Ovary (tissue), 9 donors: ENCODE measurements around the gene IRF4. TPM values are rescaled to one million over a fixed set of nuclear protein-coding genes. Genes with fewer than 3 reads are reported as not detected.

Experiments
- DNase-seq, 5 donors: peaks; one replicate each; pipeline ENCODE4 v3.0.0-alpha.2; 2019 to 2020
- H3K27ac ChIP-seq, 2 donors: fragments of 200-600 bp; one replicate each; pipeline versions ENCODE4 v1.5.1 to v1.8.0; 2019 to 2022
- H3K27me3 ChIP-seq: fragments of 200-600 bp; one replicate; pipeline ENCODE4 v1.8.0; 2022
- H3K36me3 ChIP-seq: fragments of 200-600 bp; sonication (generic); one replicate; pipeline ENCODE4 v1.5.1; 2019
- H3K4me1 ChIP-seq: one replicate; pipeline ENCODE4 v1.8.1; 2013; ENCODE audit warnings: mild to moderate bottlenecking, moderate library complexity; ENCODE audit not compliant: insufficient read depth
- H3K4me3 ChIP-seq: fragments of 200-600 bp; sonication (generic); one replicate; pipeline ENCODE4 v1.5.1; 2017
- H3K9me3 ChIP-seq, 2 donors: fragments of 200-600 bp in 1 of 2; sonication (generic) in 1 of 2; one replicate each; pipeline versions ENCODE4 v1.5.1 to v1.8.1; 2013 to 2019; ENCODE audit warnings: mild to moderate bottlenecking in 1 of 2, moderate library complexity in 1 of 2
- EP300 ChIP-seq: sonication (generic); formaldehyde crosslinking; IDR thresholded peaks from one replicate; pipeline ENCODE4 v1.6.1; 2017; ENCODE audit warnings: antibody characterized with exemption
- POLR2A ChIP-seq: fragments of 450-650 bp; IDR thresholded peaks from one replicate; pipeline ENCODE4 v1.6.1; 2017; ENCODE audit warnings: antibody characterized with exemption, mild to moderate bottlenecking, moderate library complexity
- WGBS, 3 donors: extraction: QIAGEN DNeasy Blood & Tissue Kit in 1 of 3; methylation state at CpG; one replicate each; pipeline versions ENCODE4 v1.1.5 to v1.1.7; 2013 to 2017; 5-methylcytosine and 5-hydroxymethylcytosine counted together
- intact Hi-C, 4 donors: fragments of 100-400 bp; cut with DNase I; formaldehyde crosslinking; loops; one replicate each; pipeline versions ENCODE4 v1.11.0 to v1.15.1; 2022 to 2023
- polyA plus RNA-seq, 2 donors: library from polyadenylated mRNA; stranded (reverse); fragments of 200-250 nt in 1 of 2; fragments of 350-450 nt in 1 of 2; fragmentation: Illumina TruSeq in 1 of 2; extraction: RNeasy Lipid Tissue Mini Kit (QIAGEN cat#74804) in 1 of 2; gene quantifications; one replicate each; pipeline ENCODE4 v1.2.3, GENCODE V29; 2013 to 2014
- total RNA-seq, 7 donors: library from RNA; depleted of rRNA in 2 of 7; stranded (reverse); fragments of >200 nt in 2 of 7; fragmentation: NEBNext Ultra II Directional in 3 of 7; extraction: Animal tissue kit (Norgen Biotek cat#: 25700) in 3 of 7; gene quantifications; one replicate each; pipeline versions ENCODE4 v1.1.0 to v1.2.4, GENCODE V29; 2016 to 2023
- TF ChIP-seq, protein P1 (sequence below), 3 donors: fragments of 450-650 bp in 2 of 3; fragments of 200-600 bp in 1 of 3; IDR thresholded peaks; one replicate each; pipeline versions ENCODE4 v1.5.1 to v1.8.0; 2016 to 2022; ENCODE audit warnings: antibody characterized with exemption in 3 of 3, mild to moderate bottlenecking in 1 of 3
- donor health status: DM: no; HTN: no; CAD: no; lungs with moderate emphysema.
- donor health status: DM: no; HTN: no; CAD: no.
- donor health status: Bipolar disorder and iron deficiency.
- donor health status: DM: yes; HTN: yes; CAD: no.
- donor health status: DM: no; HTN: no; CAD: no.
- donor health status: DM: yes; HTN: yes; CAD: no.

The IRF4 gene
- total and polyA plus RNA-seq, 9 donors = 0.12 to 20.7 (median 1.0) TPM

DNA sequence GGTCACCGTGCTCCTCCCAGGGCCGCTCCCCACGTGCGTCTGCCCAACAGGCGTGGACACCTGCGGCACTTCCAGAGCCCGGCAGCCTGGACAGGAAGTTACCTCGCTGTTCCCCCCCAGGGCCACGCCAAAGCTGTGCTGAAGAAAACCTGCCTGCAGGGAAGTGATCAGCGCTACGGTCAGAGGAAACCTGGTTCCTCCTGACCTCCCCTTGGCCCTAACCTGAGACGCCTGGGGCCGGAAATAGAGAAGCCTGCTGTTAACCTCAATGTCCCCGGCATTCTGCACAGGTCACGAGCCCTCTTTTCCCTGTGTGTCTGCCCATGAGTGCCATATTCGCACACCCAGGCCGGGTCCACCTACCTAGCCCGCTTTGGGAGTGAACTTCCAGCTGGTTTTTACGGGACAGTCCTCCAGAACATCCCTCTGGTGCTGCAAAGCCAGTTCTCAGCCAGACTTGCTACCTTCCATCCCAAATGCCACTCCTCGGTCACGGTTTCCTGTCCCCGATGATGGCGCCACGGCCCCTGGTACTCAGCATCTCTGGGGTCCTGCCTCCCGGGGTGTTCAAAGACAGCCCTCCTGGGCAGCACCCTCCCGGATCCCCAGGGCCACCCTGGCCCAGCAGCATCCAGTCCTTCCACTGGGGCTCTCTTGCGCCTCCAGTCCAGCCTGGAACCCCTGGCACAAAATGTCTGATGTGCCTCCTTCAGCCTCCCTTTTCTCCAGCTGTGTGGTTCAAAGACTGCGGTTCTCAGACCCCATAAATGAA is 12.0 kb upstream of the IRF4 start:
- TF ChIP-seq, protein P1, sequence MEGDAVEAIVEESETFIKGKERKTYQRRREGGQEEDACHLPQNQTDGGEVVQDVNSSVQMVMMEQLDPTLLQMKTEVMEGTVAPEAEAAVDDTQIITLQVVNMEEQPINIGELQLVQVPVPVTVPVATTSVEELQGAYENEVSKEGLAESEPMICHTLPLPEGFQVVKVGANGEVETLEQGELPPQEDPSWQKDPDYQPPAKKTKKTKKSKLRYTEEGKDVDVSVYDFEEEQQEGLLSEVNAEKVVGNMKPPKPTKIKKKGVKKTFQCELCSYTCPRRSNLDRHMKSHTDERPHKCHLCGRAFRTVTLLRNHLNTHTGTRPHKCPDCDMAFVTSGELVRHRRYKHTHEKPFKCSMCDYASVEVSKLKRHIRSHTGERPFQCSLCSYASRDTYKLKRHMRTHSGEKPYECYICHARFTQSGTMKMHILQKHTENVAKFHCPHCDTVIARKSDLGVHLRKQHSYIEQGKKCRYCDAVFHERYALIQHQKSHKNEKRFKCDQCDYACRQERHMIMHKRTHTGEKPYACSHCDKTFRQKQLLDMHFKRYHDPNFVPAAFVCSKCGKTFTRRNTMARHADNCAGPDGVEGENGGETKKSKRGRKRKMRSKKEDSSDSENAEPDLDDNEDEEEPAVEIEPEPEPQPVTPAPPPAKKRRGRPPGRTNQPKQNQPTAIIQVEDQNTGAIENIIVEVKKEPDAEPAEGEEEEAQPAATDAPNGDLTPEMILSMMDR (IDR thresholded peaks at IDR 0.05) = no peak
- no peak for TF ChIP-seq EP300
- TF ChIP-seq POLR2A = no peak
- intact Hi-C loops = no loop called here
- H3K9me3 ChIP-seq = no peaks in the 10 kb centered on the region
- H3K27ac ChIP-seq = no peak overlapping the region
- H3K4me1 ChIP-seq = no peaks in the 10 kb centered on the region
- DNase-seq = peak in 1 of 5 donors; percentile 32
- 80 to 81% (median 81%) methylated on average over 28 of the region's 28 CpGs for WGBS, 3 donors
- H3K27me3 ChIP-seq = no peaks in the 10 kb centered on the region
- no peaks in the 10 kb centered on the region for H3K36me3 ChIP-seq
- H3K4me3 ChIP-seq = no peak overlapping the region

DNA sequence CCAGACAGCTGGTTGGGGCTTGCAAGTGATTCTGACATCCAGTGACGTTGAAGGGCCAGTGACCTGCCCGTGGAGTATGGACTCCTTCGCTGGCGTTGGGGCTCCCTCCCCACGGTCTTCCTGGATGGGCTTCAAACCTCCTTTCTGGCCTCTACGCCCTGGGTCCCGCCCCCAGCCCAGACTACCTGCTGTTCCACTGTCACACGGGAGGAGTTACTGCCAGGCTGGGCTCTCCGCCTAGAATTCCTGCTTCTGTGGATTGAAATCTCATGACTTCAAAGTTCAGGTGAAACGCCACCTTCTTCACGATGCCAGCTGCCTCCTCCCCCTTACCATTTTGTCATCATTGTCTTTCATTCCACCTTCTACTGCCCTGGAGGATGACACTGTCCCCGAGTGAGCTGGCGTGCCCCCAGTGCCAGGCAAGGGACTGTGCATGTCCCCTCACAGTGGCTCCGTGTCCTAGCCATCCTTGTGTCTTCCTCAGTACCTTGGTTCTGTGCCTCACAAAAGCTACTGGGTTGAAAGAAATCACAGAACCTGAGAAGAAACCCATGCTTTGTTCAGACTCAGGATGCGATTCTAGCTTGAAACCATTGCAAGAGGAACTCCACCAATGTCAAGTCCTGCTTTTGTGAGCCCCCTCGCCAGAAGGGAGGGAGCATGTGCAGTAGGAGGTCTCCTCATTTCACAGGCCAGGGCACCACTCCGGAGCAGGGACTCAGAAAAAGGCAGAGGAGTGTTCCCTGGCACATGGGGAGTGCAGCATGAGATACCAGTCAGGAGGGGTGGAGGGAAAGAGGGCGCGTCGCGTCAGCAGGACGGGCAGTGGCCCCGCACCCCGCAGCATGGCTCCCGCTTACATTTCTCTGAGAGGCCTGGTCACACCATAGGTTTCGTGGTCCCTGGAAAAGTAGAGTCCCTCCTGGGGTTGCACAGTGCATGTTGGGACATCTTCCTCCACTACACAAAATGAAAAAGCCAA is 11.0 kb upstream of the IRF4 start:
- Histone ChIP-seq H3K27me3 (no peaks in the 10 kb centered on the region), H3K9me3 (no peaks in the 10 kb centered on the region), H3K27ac (no peak overlapping the region), H3K4me1 (no peaks in the 10 kb centered on the region), H3K36me3 (no peaks in the 10 kb centered on the region), H3K4me3 (no peak overlapping the region)
- WGBS, 3 donors = 79 to 80% (median 80%) methylated on average over 26 of the region's 26 CpGs
- peak in 1 of 5 donors; percentile 21 for DNase-seq
- TF ChIP-seq, protein P1 (IDR thresholded peaks at IDR 0.05) = no peak
- no peak for TF ChIP-seq POLR2A
- intact Hi-C loops = no loop called here

DNA sequence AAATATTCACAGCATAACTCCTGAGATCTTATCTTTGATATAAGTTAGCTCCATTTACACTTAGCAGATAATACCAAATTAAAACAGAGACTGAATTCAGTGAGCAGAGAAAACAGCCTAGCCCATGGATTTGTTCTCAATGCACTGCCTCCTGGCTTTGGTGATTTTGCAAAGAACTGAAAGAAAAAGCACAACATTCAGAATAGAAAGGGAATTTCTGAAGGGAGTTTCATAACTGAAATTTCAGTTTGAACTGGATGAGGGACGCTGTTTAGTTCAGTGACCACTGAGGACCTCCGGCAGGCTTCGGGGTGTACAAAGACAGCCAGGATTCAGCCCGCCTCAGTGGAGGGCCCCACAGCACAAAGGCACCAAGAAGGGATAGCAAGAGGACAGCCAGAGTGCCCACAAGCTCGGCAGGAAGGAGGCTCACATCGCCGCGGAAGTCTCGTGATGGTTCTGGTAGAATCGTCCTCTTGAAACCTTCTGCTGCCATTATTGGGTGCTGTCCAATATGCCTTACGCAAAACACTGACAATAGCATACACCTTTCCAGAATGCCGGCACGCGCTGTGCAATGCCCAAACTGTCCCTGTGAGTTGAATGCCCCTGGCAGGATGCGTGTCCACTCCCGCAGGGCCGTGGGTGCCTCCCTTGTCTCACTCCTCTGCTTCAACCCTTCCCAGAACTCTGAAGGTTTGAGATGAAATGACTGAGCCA is 9.7 kb upstream of the IRF4 start:
- no peaks in the 10 kb centered on the region for H3K36me3 ChIP-seq
- intact Hi-C loops = no loop called here
- H3K27me3 ChIP-seq = no peaks in the 10 kb centered on the region
- peak in 1 of 5 donors; percentile 25 for DNase-seq
- no peaks in the 10 kb centered on the region for H3K9me3 ChIP-seq
- 83 to 86% (median 85%) methylated on average over 17 of the region's 17 CpGs for WGBS, 3 donors
- H3K4me3 ChIP-seq = no peak overlapping the region
- TF ChIP-seq EP300 (no peak), POLR2A (no peak)
- H3K4me1 ChIP-seq = no peaks in the 10 kb centered on the region
- H3K27ac ChIP-seq = no peak overlapping the region

DNA sequence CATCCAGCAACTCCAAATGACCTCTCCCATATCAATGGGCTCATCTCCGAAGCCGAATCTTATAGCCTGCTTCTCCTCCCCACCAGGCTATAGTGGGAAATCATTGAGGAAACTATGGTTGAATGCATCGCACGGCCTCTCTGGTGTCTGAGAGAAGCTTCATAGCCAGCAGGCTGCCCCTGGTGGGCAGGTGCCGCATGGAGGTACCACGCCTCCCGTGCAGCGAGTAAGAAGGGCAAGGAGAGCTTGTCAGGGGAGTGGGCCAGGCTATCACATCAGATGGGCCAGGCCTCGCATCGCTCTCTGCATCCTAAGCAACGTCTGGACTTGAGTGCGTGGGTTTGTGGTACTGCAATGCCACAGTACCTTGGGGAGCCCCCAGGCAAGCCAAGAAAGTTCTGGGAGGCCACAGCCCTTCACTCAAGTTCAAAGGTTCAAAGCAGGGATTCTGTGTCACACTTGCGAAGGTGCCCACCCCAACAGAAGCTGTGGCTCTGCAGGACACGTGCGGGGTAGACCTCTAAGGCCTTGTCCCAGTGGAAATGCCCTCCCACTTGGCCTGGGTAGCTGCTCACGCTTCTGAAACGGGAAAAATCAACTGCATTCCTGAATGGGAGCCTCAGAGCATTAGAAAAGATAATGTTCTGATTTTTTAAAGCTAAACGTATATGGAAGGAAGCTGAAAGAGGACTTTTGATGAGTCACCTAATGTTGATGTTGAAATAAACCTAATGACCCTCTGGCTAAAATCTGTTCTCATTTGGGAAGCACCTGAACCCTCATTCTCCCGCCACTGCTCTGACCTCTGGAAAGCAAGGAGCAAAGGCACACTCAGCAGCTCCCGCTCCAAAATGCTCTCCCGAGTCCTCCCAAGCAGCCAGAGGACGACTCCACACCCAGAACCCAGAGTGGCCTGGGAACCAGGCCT is 8.4 kb upstream of the IRF4 start:
- H3K9me3 ChIP-seq = no peaks in the 10 kb centered on the region
- no peaks in the 10 kb centered on the region for H3K27me3 ChIP-seq
- H3K36me3 ChIP-seq = no peaks in the 10 kb centered on the region
- no peaks in the 10 kb centered on the region for H3K4me1 ChIP-seq
- intact Hi-C loops = no loop called here
- no peak overlapping the region for H3K4me3 ChIP-seq
- 70 to 72% (median 72%) methylated on average over 22 of the region's 22 CpGs for WGBS, 3 donors
- TF ChIP-seq POLR2A = no peak
- TF ChIP-seq, protein P1 (IDR thresholded peaks at IDR 0.05) = no peak
- TF ChIP-seq EP300 = no peak
- no peak overlapping the region for H3K27ac ChIP-seq
- peak in 1 of 5 donors; percentile 21 for DNase-seq
